GM21367 (cell line): ENCODE results near the gene CEP85.
"Not testable (repeated sequence)": the region's sequence is repeated elsewhere in the genome, so short reads cannot be mapped to it uniquely, and the experiment has no call there.

Experiments
- ATAC-seq: cut with Tn5 transposase; IDR thresholded peaks from one replicate; pipeline ENCODE4 v1.9.1; 2021; ENCODE audit not compliant: unreplicated experiment

CEP85 gene

GRCh38 chr1:26307966-26308899 is 74.2 kb downstream of the CEP85 start:
- ATAC-seq, result not testable (repeated sequence)

GRCh38 chr1:26314501-26314900 is 80.5 kb downstream of the CEP85 start:
- ATAC-seq, result no peak

GRCh38 chr1:26315874-26316850 is 82.2 kb downstream of the CEP85 start:
- no peak for ATAC-seq

GRCh38 chr1:26317146-26317545 is 83.1 kb downstream of the CEP85 start:
- no peak for ATAC-seq

- no peak for ATAC-seq
These were observed 83.8 kb downstream of the CEP85 start, which contains the start of gene CD52 for GRCh38 chr1:26317612-26318337. CD52 (plus strand) TSS chr1:26317958; CDS start chr1:26318018, 60 bp downstream.

- no peak for ATAC-seq
These were observed 84.5 kb downstream of the CEP85 start for GRCh38 chr1:26318338-26319064.

- ATAC-seq, result no peak
These were observed 86.9 kb downstream of the CEP85 start for GRCh38 chr1:26320896-26321295.

- ATAC-seq, result no peak
These were observed 87.5 kb downstream of the CEP85 start for GRCh38 chr1:26321315-26322041.

- no peak for ATAC-seq
These were observed 88.0 kb downstream of the CEP85 start for GRCh38 chr1:26322042-26322331.

- no peak for ATAC-seq
These were observed 89.4 kb downstream of the CEP85 start for GRCh38 chr1:26323382-26323781.

- ATAC-seq, result no peak
These were observed 90.5 kb downstream of the CEP85 start for GRCh38 chr1:26324550-26324949.

- no peak for ATAC-seq
These were observed 94.0 kb downstream of the CEP85 start for GRCh38 chr1:26327956-26328362.
